HEK293 (cell line): ENCODE data around the gene CCDC183.

ENCODE experiments used
- CTCF ChIP-seq: fragments of 450-650 bp; formaldehyde crosslinking; IDR thresholded peaks from 2 replicates; pipeline ENCODE4 v1.5.1; 2016; ENCODE audit warnings: missing biosample characterization, missing genetic modification characterization
- PRDM2 ChIP-seq: fragments of 450-650 bp; formaldehyde crosslinking; IDR thresholded peaks from 2 replicates; pipeline ENCODE4 v1.5.1; 2016; ENCODE audit warnings: missing biosample characterization, missing genetic modification characterization, borderline replicate concordance
- SALL2 ChIP-seq: fragments of 450-650 bp; formaldehyde crosslinking; IDR thresholded peaks from 2 replicates; pipeline ENCODE4 v1.5.0; 2017; ENCODE audit warnings: missing biosample characterization, mild to moderate bottlenecking, missing genetic modification characterization, borderline replicate concordance
- SCRT1 ChIP-seq: fragments of 450-650 bp; formaldehyde crosslinking; IDR thresholded peaks from 2 replicates; pipeline ENCODE4 v1.5.1; 2016; ENCODE audit warnings: missing biosample characterization, missing genetic modification characterization, borderline replicate concordance
- ZBTB49 ChIP-seq: fragments of 450-650 bp; formaldehyde crosslinking; IDR thresholded peaks from 2 replicates; pipeline ENCODE4 v1.5.1; 2016; ENCODE audit warnings: missing biosample characterization, missing genetic modification characterization, low read depth
- ZFP69B ChIP-seq: fragments of 450-650 bp; formaldehyde crosslinking; IDR thresholded peaks from 2 replicates; pipeline ENCODE4 v1.5.1; 2016; ENCODE audit warnings: missing biosample characterization, missing genetic modification characterization
- ZIC2 ChIP-seq: fragments of 450-650 bp; formaldehyde crosslinking; IDR thresholded peaks from 2 replicates; pipeline ENCODE4 v1.5.1; 2016; ENCODE audit warnings: missing biosample characterization, missing genetic modification characterization
- ZNF140 ChIP-seq: fragments of 450-650 bp; formaldehyde crosslinking; IDR thresholded peaks from 2 replicates; pipeline ENCODE4 v1.5.1; 2016; ENCODE audit warnings: missing biosample characterization, missing genetic modification characterization
- ZNF175 ChIP-seq: fragments of 450-650 bp; formaldehyde crosslinking; IDR thresholded peaks from 2 replicates; pipeline ENCODE4 v1.5.1; 2016; ENCODE audit warnings: missing biosample characterization, missing genetic modification characterization
- ZNF24 ChIP-seq: fragments of 450-650 bp; formaldehyde crosslinking; IDR thresholded peaks from 2 replicates; pipeline ENCODE4 v1.5.1; 2016; ENCODE audit warnings: missing biosample characterization, missing genetic modification characterization
- ZNF560 ChIP-seq: fragments of 450-650 bp; formaldehyde crosslinking; IDR thresholded peaks from 2 replicates; pipeline ENCODE4 v1.5.1; 2017; ENCODE audit warnings: missing biosample characterization, missing genetic modification characterization, borderline replicate concordance
- ZNF701 ChIP-seq: fragments of 450-650 bp; formaldehyde crosslinking; IDR thresholded peaks from 2 replicates; pipeline ENCODE4 v1.5.1; 2016; ENCODE audit warnings: missing biosample characterization, missing genetic modification characterization

- TF ChIP-seq CTCF (no peak), PRDM2 (tag by site-specific recombination) (no peak), ZBTB49 (tag by site-specific recombination) (no peak), ZNF175 (tag by site-specific recombination) (no peak), ZNF701 (tag by site-specific recombination) (no peak), ZFP69B (tag by site-specific recombination) (no peak), ZNF560 (tag by site-specific recombination) (no peak), ZNF24 (tag by site-specific recombination) (no peak), ZIC2 (tag by site-specific recombination) (no peak), SALL2 (no peak), SCRT1 (tag by site-specific recombination) (no peak), ZNF140 (tag by site-specific recombination) (no peak)
Observed at GRCh38 chr9:136774416-136775045, 21.6 kb upstream of the CCDC183 start.
